ENCODE data around the gene PAPPA. TPM values are rescaled to one million over a fixed set of nuclear protein-coding genes. Genes with fewer than 3 reads are reported as not detected.

The PAPPA gene
- polyA plus RNA-seq, 6 donors from 2014 or later, result not detected

GRCh38 chr9:116332090-116332489 lies 178.5 kb downstream of the PAPPA start:
- no peak for ATAC-seq (ENCODE audit: low read depth in 2 of 2)
- H3K36me3 Mint-ChIP-seq, result no peaks in the 10 kb centered on the region

GRCh38 chr9:116333254-116333653 lies 179.7 kb downstream of the PAPPA start:
- no peak for DNase-seq
- H3K36me3 Mint-ChIP-seq, result no peaks in the 10 kb centered on the region
- no peak for ATAC-seq (ENCODE audit: low read depth in 2 of 2)
- H3K27me3 Mint-ChIP-seq, result peaks cover 0 to 4% (median 0%) of the 10 kb centered on the region in 3 donors
- H3K4me1 Mint-ChIP-seq, result no peaks in the 10 kb centered on the region
- H3K9me3 Mint-ChIP-seq, result peaks cover 0 to 4% (median 0%) of the 10 kb centered on the region in 7 donors
- H3K4me3 Mint-ChIP-seq, result no peak overlapping the region
- no peak overlapping the region for H3K27ac Mint-ChIP-seq

More at GRCh38 chr9:116332090-116332489, 178.5 kb downstream of the PAPPA start:
- Mint-ChIP-seq H3K4me3 (no peak overlapping the region), H3K27ac (no peak overlapping the region), H3K4me1 (no peaks in the 10 kb centered on the region), H3K9me3 (peaks cover 0 to 2% (median 0%) of the 10 kb centered on the region in 7 donors), H3K27me3 (no peaks in the 10 kb centered on the region)
- no peak for DNase-seq

- Mint-ChIP-seq H3K36me3 (no peaks in the 10 kb centered on the region), H3K4me3 (peak overlapping the region in 1 of 8 donors; percentile 19), H3K27me3 (peaks cover 0 to 4% (median 0%) of the 10 kb centered on the region in 3 donors), H3K27ac (no peak overlapping the region), H3K4me1 (no peaks in the 10 kb centered on the region), H3K9me3 (peaks cover 0 to 4% (median 0%) of the 10 kb centered on the region in 7 donors)
- DNase-seq (no peak), ATAC-seq (ENCODE audit: low read depth in 2 of 2) (no peak)
Measured at GRCh38 chr9:116334546-116335150, 181.1 kb downstream of the PAPPA start.

- Mint-ChIP-seq H3K36me3 (no peaks in the 10 kb centered on the region), H3K27ac (no peak overlapping the region), H3K27me3 (peaks cover 0 to 4% (median 0%) of the 10 kb centered on the region in 3 donors), H3K9me3 (peaks cover 0 to 4% (median 0%) of the 10 kb centered on the region in 7 donors), H3K4me3 (no peak overlapping the region), H3K4me1 (no peaks in the 10 kb centered on the region)
- ATAC-seq (ENCODE audit: low read depth in 2 of 2) (no peak), DNase-seq (no peak)
Measured at GRCh38 chr9:116335392-116335791, 181.8 kb downstream of the PAPPA start.

- ATAC-seq (ENCODE audit: low read depth in 2 of 2) (no peak), DNase-seq (no peak)
- Mint-ChIP-seq H3K27me3 (peaks cover 0 to 4% (median 0%) of the 10 kb centered on the region in 3 donors), H3K9me3 (peaks cover 0 to 4% (median 2%) of the 10 kb centered on the region in 7 donors), H3K27ac (no peak overlapping the region), H3K4me1 (no peaks in the 10 kb centered on the region), H3K36me3 (no peaks in the 10 kb centered on the region), H3K4me3 (no peak overlapping the region)
Measured at GRCh38 chr9:116336133-116336862, 182.7 kb downstream of the PAPPA start.

- H3K9me3 Mint-ChIP-seq, result peaks cover 0 to 5% (median 4%) of the 10 kb centered on the region in 7 donors
- DNase-seq, result no peak
Measured at GRCh38 chr9:116337015-116337414, 183.4 kb downstream of the PAPPA start.

GRCh38 chr9:116340270-116340669 lies 186.7 kb downstream of the PAPPA start:
- no peak overlapping the region for H3K27ac Mint-ChIP-seq
- H3K36me3 Mint-ChIP-seq, result no peaks in the 10 kb centered on the region
- ATAC-seq (ENCODE audit: low read depth in 2 of 2) (no peak), DNase-seq (no peak)
- no peaks in the 10 kb centered on the region for H3K4me1 Mint-ChIP-seq
- no peak overlapping the region for H3K4me3 Mint-ChIP-seq
- H3K27me3 Mint-ChIP-seq, result peaks cover 0 to 4% (median 0%) of the 10 kb centered on the region in 3 donors
- H3K9me3 Mint-ChIP-seq, result peaks cover 0 to 9% (median 4%) of the 10 kb centered on the region in 7 donors

More at GRCh38 chr9:116337015-116337414, 183.4 kb downstream of the PAPPA start:
- no peak for ATAC-seq (ENCODE audit: low read depth in 2 of 2)
- H3K36me3 Mint-ChIP-seq, result no peaks in the 10 kb centered on the region
- peaks cover 0 to 4% (median 0%) of the 10 kb centered on the region in 3 donors for H3K27me3 Mint-ChIP-seq
- no peak overlapping the region for H3K27ac Mint-ChIP-seq
- H3K4me3 Mint-ChIP-seq, result no peak overlapping the region
- no peaks in the 10 kb centered on the region for H3K4me1 Mint-ChIP-seq

GRCh38 chr9:116342061-116342460 lies 188.5 kb downstream of the PAPPA start:
- H3K4me1 Mint-ChIP-seq, result no peaks in the 10 kb centered on the region
- H3K27ac Mint-ChIP-seq, result no peak overlapping the region
- H3K36me3 Mint-ChIP-seq, result no peaks in the 10 kb centered on the region
- peaks cover 0 to 9% (median 4%) of the 10 kb centered on the region in 7 donors for H3K9me3 Mint-ChIP-seq
- H3K27me3 Mint-ChIP-seq, result peaks cover 0 to 4% (median 0%) of the 10 kb centered on the region in 3 donors
- DNase-seq (no peak), ATAC-seq (ENCODE audit: low read depth in 2 of 2) (no peak)
- no peak overlapping the region for H3K4me3 Mint-ChIP-seq

- no peaks in the 10 kb centered on the region for H3K4me1 Mint-ChIP-seq
- no peak overlapping the region for H3K4me3 Mint-ChIP-seq
- no peak overlapping the region for H3K27ac Mint-ChIP-seq
- DNase-seq (no peak), ATAC-seq (ENCODE audit: low read depth in 2 of 2) (no peak)
- H3K36me3 Mint-ChIP-seq, result no peaks in the 10 kb centered on the region
- H3K9me3 Mint-ChIP-seq, result peaks cover 0 to 9% (median 3%) of the 10 kb centered on the region in 7 donors
- H3K27me3 Mint-ChIP-seq, result no peaks in the 10 kb centered on the region
Measured at GRCh38 chr9:116342941-116343340, 189.3 kb downstream of the PAPPA start.

- H3K4me3 Mint-ChIP-seq, result no peak overlapping the region
- no peak for ATAC-seq (ENCODE audit: low read depth in 2 of 2)
- no peaks in the 10 kb centered on the region for H3K36me3 Mint-ChIP-seq
- H3K9me3 Mint-ChIP-seq, result peaks cover 0 to 9% (median 4%) of the 10 kb centered on the region in 7 donors
- no peak for DNase-seq
- H3K27ac Mint-ChIP-seq, result no peak overlapping the region
- H3K4me1 Mint-ChIP-seq, result no peaks in the 10 kb centered on the region
- no peaks in the 10 kb centered on the region for H3K27me3 Mint-ChIP-seq
Measured at GRCh38 chr9:116344416-116344815, 190.8 kb downstream of the PAPPA start.

GRCh38 chr9:116345393-116345792 lies 191.8 kb downstream of the PAPPA start:
- DNase-seq (no peak), ATAC-seq (ENCODE audit: low read depth in 2 of 2) (no peak)
- Mint-ChIP-seq H3K9me3 (peaks cover 0 to 9% (median 4%) of the 10 kb centered on the region in 7 donors), H3K27me3 (no peaks in the 10 kb centered on the region), H3K27ac (no peak overlapping the region), H3K4me3 (no peak overlapping the region), H3K36me3 (no peaks in the 10 kb centered on the region), H3K4me1 (no peaks in the 10 kb centered on the region)

- H3K27ac Mint-ChIP-seq, result no peak overlapping the region
- H3K36me3 Mint-ChIP-seq, result no peaks in the 10 kb centered on the region
- DNase-seq, result no peak
- no peak for ATAC-seq (ENCODE audit: low read depth in 2 of 2)
- no peak overlapping the region for H3K4me3 Mint-ChIP-seq
- peaks cover 0 to 9% (median 4%) of the 10 kb centered on the region in 7 donors for H3K9me3 Mint-ChIP-seq
- H3K4me1 Mint-ChIP-seq, result no peaks in the 10 kb centered on the region
- H3K27me3 Mint-ChIP-seq, result no peaks in the 10 kb centered on the region
Measured at GRCh38 chr9:116345817-116346216, 192.2 kb downstream of the PAPPA start.

- DNase-seq (no peak), ATAC-seq (ENCODE audit: low read depth in 2 of 2) (no peak)
- H3K4me3 Mint-ChIP-seq, result no peak overlapping the region
- peaks cover 0 to 10% (median 3%) of the 10 kb centered on the region in 7 donors for H3K9me3 Mint-ChIP-seq
- no peak overlapping the region for H3K27ac Mint-ChIP-seq
- H3K36me3 Mint-ChIP-seq, result no peaks in the 10 kb centered on the region
- peaks cover 0 to 4% (median 0%) of the 10 kb centered on the region in 3 donors for H3K27me3 Mint-ChIP-seq
- H3K4me1 Mint-ChIP-seq, result no peaks in the 10 kb centered on the region
Measured at GRCh38 chr9:116349684-116350083, 196.1 kb downstream of the PAPPA start.

GRCh38 chr9:116350213-116350612 lies 196.6 kb downstream of the PAPPA start:
- ATAC-seq (ENCODE audit: low read depth in 2 of 2), result no peak
- no peak for DNase-seq
- no peak overlapping the region for H3K4me3 Mint-ChIP-seq
- H3K27me3 Mint-ChIP-seq, result peaks cover 0 to 4% (median 0%) of the 10 kb centered on the region in 3 donors
- no peaks in the 10 kb centered on the region for H3K36me3 Mint-ChIP-seq
- no peak overlapping the region for H3K27ac Mint-ChIP-seq
- H3K4me1 Mint-ChIP-seq, result no peaks in the 10 kb centered on the region
- H3K9me3 Mint-ChIP-seq, result peaks cover 0 to 11% (median 3%) of the 10 kb centered on the region in 7 donors
